Activated naive CD8-positive, alpha-beta T cell treated with anti-CD3 and anti-CD28 coated beads, Interleukin-2, amount 50 U/mL, for 24 hours (primary cell): ENCODE results near the gene NME5.
"Not testable (repeated sequence)": the region's sequence is repeated elsewhere in the genome, so short reads cannot be mapped to it uniquely, and the experiment has no call there.

Experiments
- ATAC-seq: fragments of 150-1000 bp; cut with Tn5 transposase; one replicate; pipeline ENCODE4 v1.10.0; 2021
- DNase-seq: peaks from one replicate; pipeline ENCODE4 v3.0.0; 2021
- H3K27ac Mint-ChIP-seq: one replicate; pipeline ENCODE4 v1.8.0; 2021; ENCODE audit warnings: mild to moderate bottlenecking, mixed read lengths
- H3K27me3 Mint-ChIP-seq: one replicate; pipeline ENCODE4 v1.8.0; 2021; ENCODE audit warnings: mixed read lengths
- H3K36me3 Mint-ChIP-seq: one replicate; pipeline ENCODE4 v1.8.0; 2021; ENCODE audit warnings: low read depth, mixed read lengths
- H3K4me1 Mint-ChIP-seq: one replicate; pipeline ENCODE4 v1.8.0; 2021; ENCODE audit warnings: mixed read lengths
- H3K4me3 Mint-ChIP-seq: one replicate; pipeline ENCODE4 v1.8.0; 2021; ENCODE audit warnings: mild to moderate bottlenecking, moderate library complexity, mixed read lengths
- H3K9me3 Mint-ChIP-seq: one replicate; pipeline ENCODE4 v1.8.0; 2021; ENCODE audit warnings: mixed read lengths

NME5 gene

DNA sequence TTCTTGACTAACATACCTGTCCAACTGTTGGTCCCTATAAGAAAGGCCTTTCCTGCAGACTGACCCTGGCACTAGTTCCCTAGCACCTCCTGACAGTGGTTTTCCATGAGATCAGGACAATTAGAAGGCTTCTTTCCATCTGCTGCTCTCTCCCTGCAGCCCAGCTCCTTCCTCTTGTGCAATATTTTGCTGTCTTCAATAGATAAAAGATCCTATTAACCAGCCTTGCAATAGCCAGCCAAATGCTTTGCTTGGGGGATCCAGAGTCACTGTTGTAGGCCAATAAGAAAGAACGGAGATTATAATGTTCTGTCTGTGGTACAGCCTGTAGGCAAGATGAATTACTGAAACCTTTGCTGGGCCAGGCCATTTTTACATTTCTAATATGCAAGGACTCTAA is 18.4 kb upstream of the NME5 start:
- Mint-ChIP-seq H3K4me1 (peaks cover 10% of the 10 kb centered on the region), H3K27ac (no peak overlapping the region), H3K4me3 (no peak overlapping the region), H3K36me3 (peaks cover 41% of the 10 kb centered on the region), H3K27me3 (no peaks in the 10 kb centered on the region), H3K9me3 (no peaks in the 10 kb centered on the region)
- DNase-seq (no peak), ATAC-seq (no peak)

GRCh38 chr5:138155977-138156376 is 16.7 kb upstream of the NME5 start:
- not testable (repeated sequence) for H3K27ac Mint-ChIP-seq, H3K9me3 Mint-ChIP-seq, DNase-seq, H3K27me3 Mint-ChIP-seq, H3K4me3 Mint-ChIP-seq, ATAC-seq, H3K4me1 Mint-ChIP-seq
- H3K36me3 Mint-ChIP-seq = peaks cover 35% of the 10 kb centered on the region

- Mint-ChIP-seq H3K36me3 (no peaks in the 10 kb centered on the region), H3K4me1 (no peaks in the 10 kb centered on the region), H3K27me3 (no peaks in the 10 kb centered on the region), H3K27ac (no peak overlapping the region), H3K9me3 (no peaks in the 10 kb centered on the region), H3K4me3 (no peak overlapping the region)
- no peak for ATAC-seq
- no peak for DNase-seq
Observed at GRCh38 chr5:138149530-138149929, 10.3 kb upstream of the NME5 start.

DNA sequence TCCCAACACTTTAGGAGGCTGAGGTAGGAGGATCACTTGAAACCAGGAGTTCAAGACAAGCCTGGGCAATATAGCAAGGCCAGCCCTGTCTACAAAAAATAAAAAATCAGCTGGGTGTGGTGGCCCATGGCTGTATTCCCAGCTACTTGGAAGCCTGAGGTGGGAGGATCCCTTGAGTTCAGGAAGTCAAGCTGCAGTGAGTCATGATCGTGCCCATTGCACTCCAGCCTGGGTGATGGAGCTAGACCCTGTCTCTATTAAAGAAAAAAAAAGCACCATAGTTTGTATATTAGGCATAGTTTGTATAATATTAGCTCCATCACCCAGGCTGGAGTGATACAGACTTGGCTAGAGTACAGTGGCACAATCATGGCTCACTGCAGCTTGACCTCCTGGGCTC is 9.6 kb upstream of the NME5 start:
- H3K27me3 Mint-ChIP-seq = no peaks in the 10 kb centered on the region
- no peaks in the 10 kb centered on the region for H3K36me3 Mint-ChIP-seq
- no peak overlapping the region for H3K27ac Mint-ChIP-seq
- H3K4me3 Mint-ChIP-seq = no peak overlapping the region
- no peak for ATAC-seq
- DNase-seq = no peak
- H3K4me1 Mint-ChIP-seq = no peaks in the 10 kb centered on the region
- H3K9me3 Mint-ChIP-seq = no peaks in the 10 kb centered on the region

GRCh38 chr5:138143578-138143977 is 4.3 kb upstream of the NME5 start:
- H3K27me3 Mint-ChIP-seq, H3K4me3 Mint-ChIP-seq, H3K4me1 Mint-ChIP-seq, H3K36me3 Mint-ChIP-seq, DNase-seq, H3K27ac Mint-ChIP-seq, ATAC-seq, H3K9me3 Mint-ChIP-seq: not testable (repeated sequence)

DNA sequence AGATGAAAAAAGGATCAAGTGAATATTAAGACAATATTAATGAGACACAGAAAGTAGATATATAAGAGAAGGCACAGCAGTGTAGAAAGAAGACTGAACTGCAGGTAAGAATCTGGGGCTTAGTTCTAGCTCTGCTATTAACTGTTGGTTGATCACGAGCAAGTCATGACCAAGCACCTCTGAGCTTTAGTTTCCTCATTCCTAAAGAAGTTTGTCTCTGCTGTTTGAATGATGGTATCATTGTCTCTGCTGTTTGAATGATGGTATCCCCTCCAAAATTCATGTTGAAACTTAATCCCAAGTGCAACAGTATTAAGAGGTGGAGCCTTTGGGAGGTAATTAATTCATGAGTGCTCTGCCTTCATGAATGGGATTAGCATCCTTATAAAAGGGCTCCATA is 2.5 kb upstream of the NME5 start:
- H3K4me1 Mint-ChIP-seq = peaks cover 11% of the 10 kb centered on the region
- ATAC-seq (no peak), DNase-seq (no peak)
- H3K9me3 Mint-ChIP-seq = no peaks in the 10 kb centered on the region
- H3K27ac Mint-ChIP-seq = no peak overlapping the region
- no peak overlapping the region for H3K4me3 Mint-ChIP-seq
- H3K36me3 Mint-ChIP-seq = no peaks in the 10 kb centered on the region
- H3K27me3 Mint-ChIP-seq = peaks cover 13% of the 10 kb centered on the region

GRCh38 chr5:138140268-138140667 is 1.0 kb upstream of the NME5 start:
- no peak overlapping the region for H3K27ac Mint-ChIP-seq
- no peaks in the 10 kb centered on the region for H3K9me3 Mint-ChIP-seq
- no peak for DNase-seq
- H3K4me3 Mint-ChIP-seq = no peak overlapping the region
- peaks cover 11% of the 10 kb centered on the region for H3K4me1 Mint-ChIP-seq
- ATAC-seq = no peak
- peaks cover 13% of the 10 kb centered on the region for H3K27me3 Mint-ChIP-seq
- no peaks in the 10 kb centered on the region for H3K36me3 Mint-ChIP-seq

GRCh38 chr5:138139781-138140090 is 508 bp upstream of the NME5 start:
- H3K4me3 Mint-ChIP-seq = no peak overlapping the region

GRCh38 chr5:138132543-138132942 is 6.7 kb downstream of the NME5 start:
- no peak for ATAC-seq
- Mint-ChIP-seq H3K36me3 (no peaks in the 10 kb centered on the region), H3K9me3 (no peaks in the 10 kb centered on the region), H3K27ac (no peak overlapping the region), H3K4me1 (no peaks in the 10 kb centered on the region), H3K4me3 (no peak overlapping the region), H3K27me3 (no peaks in the 10 kb centered on the region)
- DNase-seq = no peak

More at GRCh38 chr5:138139781-138140090, 508 bp upstream of the NME5 start:
- H3K36me3 Mint-ChIP-seq = no peaks in the 10 kb centered on the region
- DNase-seq (no peak), ATAC-seq (no peak)
- no peak overlapping the region for H3K27ac Mint-ChIP-seq
- no peaks in the 10 kb centered on the region for H3K9me3 Mint-ChIP-seq
- peaks cover 11% of the 10 kb centered on the region for H3K4me1 Mint-ChIP-seq
- H3K27me3 Mint-ChIP-seq = peaks cover 13% of the 10 kb centered on the region

DNA sequence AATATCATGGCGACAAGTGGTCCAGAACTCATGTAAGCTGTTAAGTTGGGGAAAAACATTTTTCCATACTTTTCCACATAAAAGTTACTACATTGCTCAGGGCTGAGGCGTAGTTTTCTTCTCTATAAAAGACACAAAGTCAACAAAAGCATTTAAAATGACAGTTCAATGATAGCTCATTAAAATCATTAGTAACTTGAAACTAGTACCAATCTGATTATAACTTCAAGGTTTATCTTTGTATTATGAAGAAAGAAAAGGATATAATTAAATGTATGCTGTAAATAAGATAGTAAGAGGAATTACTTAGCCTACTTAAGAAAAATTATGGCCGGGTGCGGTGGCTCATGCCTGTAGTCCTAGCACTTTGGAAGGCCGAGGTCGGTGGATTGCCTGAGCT is 9.9 kb downstream of the NME5 start:
- H3K27ac Mint-ChIP-seq = no peak overlapping the region
- peaks cover 2% of the 10 kb centered on the region for H3K27me3 Mint-ChIP-seq
- ATAC-seq (no peak), DNase-seq (no peak)
- H3K9me3 Mint-ChIP-seq = no peaks in the 10 kb centered on the region
- no peak overlapping the region for H3K4me3 Mint-ChIP-seq
- no peaks in the 10 kb centered on the region for H3K36me3 Mint-ChIP-seq
- H3K4me1 Mint-ChIP-seq = no peaks in the 10 kb centered on the region

- no peaks in the 10 kb centered on the region for H3K4me1 Mint-ChIP-seq
- no peak overlapping the region for H3K27ac Mint-ChIP-seq
- no peaks in the 10 kb centered on the region for H3K36me3 Mint-ChIP-seq
- H3K27me3 Mint-ChIP-seq = peaks cover 2% of the 10 kb centered on the region
- H3K9me3 Mint-ChIP-seq = no peaks in the 10 kb centered on the region
- no peak for DNase-seq
- H3K4me3 Mint-ChIP-seq = no peak overlapping the region
- ATAC-seq = no peak
Observed at GRCh38 chr5:138128334-138128733, 10.9 kb downstream of the NME5 start.

- Mint-ChIP-seq H3K36me3 (no peaks in the 10 kb centered on the region), H3K9me3 (no peaks in the 10 kb centered on the region), H3K27me3 (peaks cover 4% of the 10 kb centered on the region), H3K4me3 (no peak overlapping the region), H3K27ac (no peak overlapping the region), H3K4me1 (no peaks in the 10 kb centered on the region)
- no peak for ATAC-seq
- no peak for DNase-seq
Observed at GRCh38 chr5:138115254-138115653, 24.0 kb downstream of the NME5 start.

GRCh38 chr5:138111937-138112336 is 27.3 kb downstream of the NME5 start:
- no peak for DNase-seq
- H3K4me3 Mint-ChIP-seq = no peak overlapping the region
- H3K27ac Mint-ChIP-seq = no peak overlapping the region
- no peaks in the 10 kb centered on the region for H3K9me3 Mint-ChIP-seq
- H3K4me1 Mint-ChIP-seq = no peaks in the 10 kb centered on the region
- no peak for ATAC-seq
- H3K27me3 Mint-ChIP-seq = no peaks in the 10 kb centered on the region
- H3K36me3 Mint-ChIP-seq = no peaks in the 10 kb centered on the region

DNA sequence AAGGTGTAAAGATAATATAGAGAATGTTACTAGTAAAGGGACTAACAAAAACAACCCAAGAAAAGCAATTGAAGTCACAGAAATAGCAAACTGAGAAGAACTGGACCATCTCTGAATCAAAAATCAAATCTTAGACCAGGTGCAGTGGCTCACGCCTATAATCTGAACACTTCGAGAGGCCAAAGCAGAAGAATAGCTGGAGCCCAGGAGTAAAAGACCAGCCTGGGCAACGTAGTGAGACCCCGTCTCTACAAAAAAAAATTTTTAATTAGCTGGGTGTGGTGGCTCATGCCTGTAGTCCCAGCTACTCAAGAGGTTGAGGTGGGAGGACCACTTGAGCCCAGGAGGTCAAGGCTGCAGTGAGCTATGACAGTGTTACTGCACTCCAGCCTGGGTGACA is 28.0 kb downstream of the NME5 start:
- Mint-ChIP-seq H3K27me3 (no peaks in the 10 kb centered on the region), H3K9me3 (no peaks in the 10 kb centered on the region), H3K27ac (no peak overlapping the region), H3K4me3 (no peak overlapping the region), H3K4me1 (no peaks in the 10 kb centered on the region), H3K36me3 (no peaks in the 10 kb centered on the region)
- ATAC-seq (no peak), DNase-seq (no peak)

DNA sequence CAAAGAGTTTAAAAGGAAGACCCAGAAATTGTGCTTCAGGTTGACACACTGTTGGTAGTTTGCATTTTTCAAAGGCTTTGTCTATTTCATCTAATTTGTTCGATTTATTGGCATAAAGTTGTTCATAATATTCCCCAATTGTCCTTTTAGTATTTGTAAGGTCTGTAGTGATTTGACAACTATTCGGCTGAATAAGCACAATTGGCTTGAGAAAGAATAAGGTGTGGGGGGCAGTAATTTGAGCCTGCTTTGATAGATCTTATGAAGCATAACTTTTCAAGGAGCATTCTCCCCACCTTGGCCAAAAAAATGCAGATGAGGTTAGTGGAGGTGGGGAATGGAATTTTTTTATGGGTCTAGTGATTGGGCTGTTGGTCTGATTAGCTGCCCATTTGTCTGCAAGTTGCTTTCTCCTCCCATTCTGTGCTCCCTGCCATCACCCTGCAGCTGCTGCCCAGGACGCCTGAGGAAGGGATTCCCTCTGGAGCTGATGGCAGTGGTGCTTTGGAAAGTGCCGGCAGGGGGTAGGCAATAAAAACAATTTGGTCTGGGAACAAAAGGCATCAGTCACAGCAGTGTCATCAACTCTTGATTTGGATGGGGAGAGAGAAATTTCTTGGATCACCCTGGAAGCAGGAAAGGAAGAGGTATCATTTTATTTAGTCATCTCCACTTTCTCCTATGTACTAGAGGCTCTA is 28.8 kb downstream of the NME5 start:
- H3K4me3 Mint-ChIP-seq = no peak overlapping the region
- H3K36me3 Mint-ChIP-seq = no peaks in the 10 kb centered on the region
- H3K27me3 Mint-ChIP-seq = no peaks in the 10 kb centered on the region
- no peaks in the 10 kb centered on the region for H3K4me1 Mint-ChIP-seq
- no peaks in the 10 kb centered on the region for H3K9me3 Mint-ChIP-seq
- DNase-seq (no peak), ATAC-seq (no peak)
- H3K27ac Mint-ChIP-seq = no peak overlapping the region
